ENCODE results near the gene SERPINA12. TPM values are rescaled to one million over a fixed set of nuclear protein-coding genes. Genes with fewer than 3 reads are reported as not detected.

Gene SERPINA12
- total and polyA plus RNA-seq, 2 experiments from 2014 or later: not detected

DNA sequence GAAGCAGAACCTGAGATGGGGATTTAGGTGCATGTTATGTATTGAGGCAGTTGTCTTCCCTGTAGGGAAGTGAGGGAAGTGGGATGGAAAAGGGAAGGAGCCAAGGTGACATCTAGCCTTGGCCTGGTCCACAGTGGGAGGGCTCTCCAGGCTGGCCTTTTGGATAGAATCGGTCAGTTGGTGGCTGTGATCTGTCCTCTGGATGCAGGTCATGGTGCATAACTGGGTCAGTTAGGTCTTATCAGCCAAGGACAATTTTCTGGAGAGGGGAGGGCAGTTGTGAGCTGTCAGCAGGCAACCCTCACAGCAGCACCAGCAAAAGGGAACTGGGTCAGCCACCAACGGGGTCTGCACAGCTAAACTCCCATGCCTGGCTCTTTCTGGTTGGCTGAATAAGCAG, 9.6 kb downstream of the SERPINA12 start:
- TF ChIP-seq CTCF (IDR thresholded peaks at IDR 0.05; ENCODE audit: low read depth, low read length): no peak

GRCh38 chr14:94498215-94498614, 11.1 kb downstream of the SERPINA12 start:
- H3K4me1 ChIP-seq (ENCODE audit: low read depth): no peaks in the 10 kb centered on the region
- no peak for TF ChIP-seq CTCF (IDR thresholded peaks at IDR 0.05; ENCODE audit: low read depth, low read length)

More for the DNA sequence above, 9.6 kb downstream of the SERPINA12 start:
- Histone ChIP-seq H3K27ac (no peak overlapping the region), H3K9me3 (ENCODE audit: low read depth) (no peaks in the 10 kb centered on the region), H3K36me3 (no peaks in the 10 kb centered on the region), H3K4me1 (ENCODE audit: low read depth) (no peaks in the 10 kb centered on the region), H3K4me3 (no peak overlapping the region), H3K27me3 (no peaks in the 10 kb centered on the region)
- no peak for DNase-seq (ENCODE audit: low read depth in 1 of 2, low spot score in 1 of 2)

DNA sequence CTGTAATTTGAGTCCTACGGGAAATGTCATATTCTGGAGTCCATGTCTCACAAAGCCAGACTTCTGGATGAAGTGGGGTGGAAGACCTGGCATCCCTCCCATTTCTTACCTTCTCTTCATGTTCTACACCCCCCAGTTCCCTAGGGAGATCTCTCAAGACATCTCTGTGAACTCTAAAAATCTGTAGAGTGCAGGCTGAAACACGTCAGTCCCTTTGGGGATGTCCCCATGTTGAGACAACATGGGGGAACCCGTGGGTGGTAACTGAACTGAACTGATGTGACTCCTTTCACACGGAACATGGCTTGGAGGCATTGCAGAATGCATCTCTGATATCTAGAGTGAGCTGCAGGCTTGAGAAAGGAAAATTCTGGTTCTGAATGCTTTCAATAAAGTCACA, 15.2 kb downstream of the SERPINA12 start:
- Histone ChIP-seq H3K36me3 (no peaks in the 10 kb centered on the region), H3K4me1 (ENCODE audit: low read depth) (no peaks in the 10 kb centered on the region), H3K27ac (no peak overlapping the region), H3K27me3 (peaks cover 3% of the 10 kb centered on the region), H3K9me3 (ENCODE audit: low read depth) (no peaks in the 10 kb centered on the region), H3K4me3 (no peak overlapping the region)
- no peak for DNase-seq (ENCODE audit: low read depth in 1 of 2, low spot score in 1 of 2)
- no peak for TF ChIP-seq CTCF (IDR thresholded peaks at IDR 0.05; ENCODE audit: low read depth, low read length)

More at GRCh38 chr14:94498215-94498614, 11.1 kb downstream of the SERPINA12 start:
- H3K27ac ChIP-seq: no peak overlapping the region
- H3K4me3 ChIP-seq: no peak overlapping the region
- no peaks in the 10 kb centered on the region for H3K9me3 ChIP-seq (ENCODE audit: low read depth)
- H3K27me3 ChIP-seq: peaks cover 3% of the 10 kb centered on the region
- H3K36me3 ChIP-seq: no peaks in the 10 kb centered on the region
- DNase-seq (ENCODE audit: low read depth in 1 of 2, low spot score in 1 of 2): no peak

GRCh38 chr14:94491511-94491910, 17.8 kb downstream of the SERPINA12 start:
- Histone ChIP-seq H3K9me3 (ENCODE audit: low read depth) (no peaks in the 10 kb centered on the region), H3K27ac (no peak overlapping the region), H3K27me3 (peaks cover 3% of the 10 kb centered on the region), H3K4me3 (no peak overlapping the region), H3K4me1 (ENCODE audit: low read depth) (no peaks in the 10 kb centered on the region), H3K36me3 (no peaks in the 10 kb centered on the region)
- TF ChIP-seq CTCF (IDR thresholded peaks at IDR 0.05; ENCODE audit: low read depth, low read length): no peak
- DNase-seq (ENCODE audit: low read depth in 1 of 2, low spot score in 1 of 2): peak in 1 of 2 donors; percentile 15

- no peak for TF ChIP-seq CTCF (IDR thresholded peaks at IDR 0.05; ENCODE audit: low read depth, low read length)
- Histone ChIP-seq H3K27ac (no peak overlapping the region), H3K4me3 (no peak overlapping the region)
These were observed 19.9 kb downstream of the SERPINA12 start for GRCh38 chr14:94489336-94489735.

GRCh38 chr14:94486883-94487282, 22.4 kb downstream of the SERPINA12 start:
- Histone ChIP-seq H3K36me3 (no peaks in the 10 kb centered on the region), H3K27me3 (no peaks in the 10 kb centered on the region), H3K4me1 (ENCODE audit: low read depth) (no peaks in the 10 kb centered on the region), H3K9me3 (ENCODE audit: low read depth) (no peaks in the 10 kb centered on the region), H3K27ac (no peak overlapping the region), H3K4me3 (no peak overlapping the region)
- DNase-seq (ENCODE audit: low read depth in 1 of 2, low spot score in 1 of 2): no peak
- TF ChIP-seq CTCF (IDR thresholded peaks at IDR 0.05; ENCODE audit: low read depth, low read length): no peak

More at GRCh38 chr14:94489336-94489735, 19.9 kb downstream of the SERPINA12 start:
- DNase-seq (ENCODE audit: low read depth in 1 of 2, low spot score in 1 of 2): no peak
- Histone ChIP-seq H3K4me1 (ENCODE audit: low read depth) (no peaks in the 10 kb centered on the region), H3K9me3 (ENCODE audit: low read depth) (no peaks in the 10 kb centered on the region), H3K27me3 (peaks cover 3% of the 10 kb centered on the region), H3K36me3 (no peaks in the 10 kb centered on the region)

Data from cardiac muscle cell (in vitro differentiated cells and primary cell).